ENCODE data around the gene QSOX1. TPM values are rescaled to one million over a fixed set of nuclear protein-coding genes. Genes with fewer than 3 reads are reported as not detected.

Gene QSOX1
- total RNA-seq, 4 donors from 2014 or later: 19.6 to 45.2 (median 28.4) TPM

DNA sequence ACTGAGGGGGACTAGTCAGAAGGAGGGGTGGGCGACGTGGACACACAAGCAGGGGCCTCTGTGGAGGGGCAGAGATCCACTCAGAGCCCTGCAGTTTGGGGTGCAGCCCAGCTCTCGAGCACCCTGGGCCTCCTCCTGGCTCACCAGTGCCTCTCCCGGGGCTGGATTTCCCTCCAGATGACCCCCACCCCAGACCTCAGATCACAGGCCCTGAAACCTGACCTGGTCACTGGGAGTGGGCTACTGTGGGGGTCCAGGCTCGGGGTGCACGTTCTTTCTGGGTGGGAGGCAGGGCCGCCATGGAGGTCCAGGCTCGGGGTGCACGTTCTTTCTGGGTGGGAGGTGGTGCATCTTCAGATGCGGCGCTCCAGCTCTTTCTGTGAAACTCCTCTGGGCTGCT is 65.1 kb downstream of the QSOX1 start:
- Histone ChIP-seq H3K4me1 (no peaks in the 10 kb centered on the region), H3K27ac (no peak overlapping the region), H3K4me3 (replicated peaks in 1 of 3) (no peak overlapping the region), H3K9me3 (no peaks in the 10 kb centered on the region), H3K36me3 (no peaks in the 10 kb centered on the region), H3K27me3 (no peaks in the 10 kb centered on the region)
- TF ChIP-seq, protein P1, sequence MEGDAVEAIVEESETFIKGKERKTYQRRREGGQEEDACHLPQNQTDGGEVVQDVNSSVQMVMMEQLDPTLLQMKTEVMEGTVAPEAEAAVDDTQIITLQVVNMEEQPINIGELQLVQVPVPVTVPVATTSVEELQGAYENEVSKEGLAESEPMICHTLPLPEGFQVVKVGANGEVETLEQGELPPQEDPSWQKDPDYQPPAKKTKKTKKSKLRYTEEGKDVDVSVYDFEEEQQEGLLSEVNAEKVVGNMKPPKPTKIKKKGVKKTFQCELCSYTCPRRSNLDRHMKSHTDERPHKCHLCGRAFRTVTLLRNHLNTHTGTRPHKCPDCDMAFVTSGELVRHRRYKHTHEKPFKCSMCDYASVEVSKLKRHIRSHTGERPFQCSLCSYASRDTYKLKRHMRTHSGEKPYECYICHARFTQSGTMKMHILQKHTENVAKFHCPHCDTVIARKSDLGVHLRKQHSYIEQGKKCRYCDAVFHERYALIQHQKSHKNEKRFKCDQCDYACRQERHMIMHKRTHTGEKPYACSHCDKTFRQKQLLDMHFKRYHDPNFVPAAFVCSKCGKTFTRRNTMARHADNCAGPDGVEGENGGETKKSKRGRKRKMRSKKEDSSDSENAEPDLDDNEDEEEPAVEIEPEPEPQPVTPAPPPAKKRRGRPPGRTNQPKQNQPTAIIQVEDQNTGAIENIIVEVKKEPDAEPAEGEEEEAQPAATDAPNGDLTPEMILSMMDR (IDR thresholded peaks at IDR 0.05): no peak
- no peak for TF ChIP-seq POLR2A (IDR thresholded peaks at IDR 0.05)
- 89 to 91% methylated on average over 9 to 10 of the region's 11 CpGs for WGBS, 2 donors
- DNase-seq: no peak
- intact Hi-C loops (cut with DNase I): no loop called here

DNA sequence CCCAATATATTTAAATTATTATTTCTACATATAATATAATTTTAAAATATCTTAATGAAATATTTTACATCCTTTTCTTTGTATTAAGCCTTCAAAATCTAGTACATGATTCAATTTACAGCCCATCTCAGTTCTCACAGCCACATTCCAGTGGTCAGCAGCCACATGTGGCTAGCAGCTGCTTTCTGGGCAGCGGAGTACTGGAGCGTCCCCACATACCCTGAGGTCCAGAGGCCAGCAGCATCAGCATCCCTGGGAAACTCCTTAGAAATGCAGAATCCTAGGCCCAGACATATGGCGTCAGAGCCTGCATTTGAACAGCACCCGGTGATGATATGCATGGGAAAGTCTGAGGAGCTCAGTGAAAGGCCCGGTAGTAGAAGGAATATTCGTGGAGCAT is 66.8 kb downstream of the QSOX1 start:
- DNase-seq: no peak
- WGBS, 2 donors: 92 to 93% methylated on average over 6 of the region's 6 CpGs

DNA sequence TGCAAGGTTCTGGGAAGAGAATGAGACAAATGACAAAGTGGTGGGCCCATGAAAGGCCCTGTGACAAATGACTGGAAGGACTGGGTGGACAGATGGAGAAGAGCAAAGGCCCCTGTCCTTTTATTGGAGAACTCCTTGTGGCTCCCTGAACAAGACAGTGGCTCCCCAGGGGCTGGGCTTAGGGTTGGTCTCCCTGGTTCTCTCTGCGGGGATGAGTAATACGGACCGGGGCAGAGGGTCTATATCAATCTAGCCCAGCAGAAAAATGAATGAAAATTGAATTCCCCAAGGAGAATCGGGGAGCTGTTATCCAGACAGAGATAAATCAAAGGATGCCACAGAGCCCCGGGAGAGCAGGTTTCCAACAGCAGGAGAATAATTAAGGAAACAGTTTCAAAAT is 70.2 kb downstream of the QSOX1 start:
- no peak for TF ChIP-seq POLR2A (IDR thresholded peaks at IDR 0.05)
- TF ChIP-seq, protein P1 (IDR thresholded peaks at IDR 0.05): no peak
- Histone ChIP-seq H3K4me3 (replicated peaks in 1 of 3) (no peak overlapping the region), H3K4me1 (peaks cover 4 to 9% of the 10 kb centered on the region in 2 donors), H3K36me3 (no peaks in the 10 kb centered on the region), H3K27ac (no peak overlapping the region), H3K27me3 (peaks cover 29% of the 10 kb centered on the region), H3K9me3 (no peaks in the 10 kb centered on the region)
- intact Hi-C loops (cut with DNase I): no loop called here
- DNase-seq: no peak
- WGBS, 2 donors: 62 to 65% methylated on average over 5 of the region's 5 CpGs

More for the DNA sequence above, 66.8 kb downstream of the QSOX1 start:
- no peaks in the 10 kb centered on the region for H3K9me3 ChIP-seq
- intact Hi-C loops (cut with DNase I): no loop called here
- no peak overlapping the region for H3K4me3 ChIP-seq (replicated peaks in 1 of 3)
- no peaks in the 10 kb centered on the region for H3K36me3 ChIP-seq
- H3K27me3 ChIP-seq: peaks cover 5% of the 10 kb centered on the region
- TF ChIP-seq, protein P1 (IDR thresholded peaks at IDR 0.05): no peak
- no peak for TF ChIP-seq POLR2A (IDR thresholded peaks at IDR 0.05)
- H3K4me1 ChIP-seq: no peaks in the 10 kb centered on the region
- H3K27ac ChIP-seq: no peak overlapping the region

DNA sequence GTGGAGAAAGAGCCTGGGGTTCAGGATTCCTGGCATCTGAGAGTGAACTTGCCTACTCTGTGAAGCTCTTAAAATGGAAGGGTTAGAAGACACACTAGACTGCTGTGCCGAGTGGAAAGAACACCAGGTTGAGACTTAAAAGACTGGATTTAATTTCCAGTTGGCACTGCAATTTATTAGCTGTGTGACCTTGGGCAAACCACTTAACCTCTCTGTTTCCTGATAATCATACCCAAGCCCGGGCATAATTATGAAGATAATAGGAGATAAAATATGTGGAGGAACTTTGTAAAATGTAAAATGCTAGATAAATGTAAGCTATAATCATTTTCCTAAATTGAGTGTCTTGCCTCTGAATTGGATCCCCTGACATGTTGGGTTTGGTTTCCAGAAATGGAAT is 70.7 kb downstream of the QSOX1 start:
- H3K4me1 ChIP-seq: peaks cover 8 to 14% of the 10 kb centered on the region in 2 donors
- DNase-seq: no peak
- no peak overlapping the region for H3K27ac ChIP-seq
- H3K36me3 ChIP-seq: no peaks in the 10 kb centered on the region
- WGBS, 2 donors: 69 to 78% methylated on average over 2 of the region's 2 CpGs
- intact Hi-C loops (cut with DNase I): no loop called here
- H3K27me3 ChIP-seq: peaks cover 29% of the 10 kb centered on the region
- H3K4me3 ChIP-seq (replicated peaks in 1 of 3): no peak overlapping the region
- no peaks in the 10 kb centered on the region for H3K9me3 ChIP-seq
- TF ChIP-seq POLR2A (IDR thresholded peaks at IDR 0.05): no peak
- TF ChIP-seq, protein P1 (IDR thresholded peaks at IDR 0.05): no peak

DNA sequence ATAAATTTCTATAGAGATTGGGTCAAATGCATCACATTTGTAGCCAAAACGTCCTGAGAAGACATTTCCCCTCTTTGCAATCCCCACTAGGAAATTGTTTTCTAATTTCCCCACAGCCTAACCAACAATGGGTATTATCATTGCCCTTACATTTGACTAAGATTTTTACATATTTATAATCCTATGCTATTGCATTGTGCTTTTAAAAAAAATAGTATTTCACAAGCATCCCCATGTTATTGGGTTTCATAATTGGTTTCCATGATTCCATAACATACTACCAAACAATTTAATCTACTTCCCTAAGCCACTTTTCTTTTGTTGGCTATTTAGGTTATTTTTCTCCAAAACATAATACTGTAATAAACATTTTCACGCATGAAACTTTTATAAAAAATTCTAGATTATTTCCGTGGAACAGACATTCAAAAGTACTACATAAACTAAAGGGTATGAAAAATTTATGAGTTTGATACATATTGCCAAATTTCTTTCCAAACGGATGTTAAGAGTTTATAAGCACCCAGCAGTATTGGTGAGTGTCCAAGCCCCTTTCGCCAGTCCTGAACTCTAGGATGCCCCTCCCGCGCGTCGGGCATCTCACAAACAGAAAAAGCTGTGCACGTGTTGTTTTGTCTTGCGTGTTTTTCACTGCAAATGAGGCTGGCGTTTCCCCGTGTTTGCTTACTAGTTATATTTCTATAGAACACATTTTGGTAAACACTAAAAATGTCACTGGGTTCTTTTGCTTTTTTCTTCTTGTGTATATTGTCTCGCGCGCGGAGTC is 73.4 kb downstream of the QSOX1 start:
- WGBS, 2 donors: 17 to 23% methylated on average over 17 of the region's 17 CpGs
- no peak for TF ChIP-seq POLR2A (IDR thresholded peaks at IDR 0.05)
- TF ChIP-seq, protein P1 (IDR thresholded peaks at IDR 0.05): no peak
- Histone ChIP-seq H3K27me3 (peaks cover 40% of the 10 kb centered on the region), H3K4me3 (replicated peaks in 1 of 3) (no peak overlapping the region), H3K9me3 (no peaks in the 10 kb centered on the region), H3K36me3 (no peaks in the 10 kb centered on the region), H3K27ac (no peak overlapping the region), H3K4me1 (peaks cover 22 to 28% of the 10 kb centered on the region in 2 donors)
- DNase-seq: no peak
- intact Hi-C loops (cut with DNase I): no loop called here

All from thyroid gland (tissue), 4 donors.